Measurements from ENCODE around the gene CDK5RAP1. TPM values are rescaled to one million over a fixed set of nuclear protein-coding genes. Genes with fewer than 3 reads are reported as not detected.

CDK5RAP1 gene
- polyA plus RNA-seq, 2 of the 4 experiments (the other 2 are of a cell fraction), result 39.6 to 39.7 TPM

DNA sequence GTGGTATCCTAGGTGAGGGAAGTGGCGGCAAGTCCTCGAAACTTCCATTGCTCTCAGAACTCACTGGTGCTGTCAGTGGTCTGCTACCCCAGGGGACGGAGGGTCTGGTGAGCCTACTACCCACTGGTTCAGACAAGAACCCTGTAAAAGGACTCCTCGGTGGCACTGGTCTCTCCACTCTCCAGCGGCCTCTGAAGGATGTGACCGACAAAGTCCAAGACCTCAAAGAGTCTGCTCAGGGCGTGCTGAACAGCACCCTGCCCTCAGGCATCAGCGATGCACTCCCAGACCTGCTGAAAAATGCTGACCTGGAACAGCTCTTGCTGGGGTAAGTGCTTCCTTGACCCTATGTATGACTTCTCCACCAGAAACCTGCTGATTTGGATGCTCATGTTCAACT, 51.8 kb downstream of the CDK5RAP1 start:
- 93% methylated on average over 8 of the region's 8 CpGs for WGBS (ENCODE audit: missing lambda C conversion rate)
- Histone ChIP-seq H3K4me3 (no peak overlapping the region), H3K4me1 (no peaks in the 10 kb centered on the region), H3K27ac (no peak overlapping the region), H3K9me3 (no peaks in the 10 kb centered on the region), H3K4me2 (no peak overlapping the region)
- ATAC-seq (no peak), DNase-seq (ENCODE audit: low read depth in 1 of 2, low spot score in 1 of 2) (no peak), FAIRE-seq (no peak)
- no peak for TF ChIP-seq CBX8 (IDR thresholded peaks at IDR 0.05)
- no peak for TF ChIP-seq HEYL (CRISPR knock-in tag; IDR thresholded peaks at IDR 0.05)
- TF ChIP-seq EHMT2 (IDR thresholded peaks at IDR 0.05; ENCODE audit: low read depth), result no peak
- no peak for TF ChIP-seq NFE2L2 (conservative IDR thresholded peaks at IDR 0.05; ENCODE audit: low read length)
- no peak for TF ChIP-seq CBX2 (IDR thresholded peaks at IDR 0.05; ENCODE audit: borderline replicate concordance, low read depth)
- TF ChIP-seq TFCP2L1 (CRISPR knock-in tag; IDR thresholded peaks at IDR 0.05), result no peak
- TF ChIP-seq, protein P1, sequence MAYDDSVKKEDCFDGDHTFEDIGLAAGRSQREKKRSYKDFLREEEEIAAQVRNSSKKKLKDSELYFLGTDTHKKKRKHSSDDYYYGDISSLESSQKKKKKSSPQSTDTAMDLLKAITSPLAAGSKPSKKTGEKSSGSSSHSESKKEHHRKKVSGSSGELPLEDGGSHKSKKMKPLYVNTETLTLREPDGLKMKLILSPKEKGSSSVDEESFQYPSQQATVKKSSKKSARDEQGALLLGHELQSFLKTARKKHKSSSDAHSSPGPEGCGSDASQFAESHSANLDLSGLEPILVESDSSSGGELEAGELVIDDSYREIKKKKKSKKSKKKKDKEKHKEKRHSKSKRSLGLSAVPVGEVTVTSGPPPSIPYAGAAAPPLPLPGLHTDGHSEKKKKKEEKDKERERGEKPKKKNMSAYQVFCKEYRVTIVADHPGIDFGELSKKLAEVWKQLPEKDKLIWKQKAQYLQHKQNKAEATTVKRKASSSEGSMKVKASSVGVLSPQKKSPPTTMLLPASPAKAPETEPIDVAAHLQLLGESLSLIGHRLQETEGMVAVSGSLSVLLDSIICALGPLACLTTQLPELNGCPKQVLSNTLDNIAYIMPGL (CRISPR knock-in tag; IDR thresholded peaks at IDR 0.05; ENCODE audit: borderline replicate concordance), result no peak
- no peak for TF ChIP-seq CEBPB (IDR thresholded peaks at IDR 0.05)
- no peak for TF ChIP-seq SMC3 (IDR thresholded peaks at IDR 0.05)
- TF ChIP-seq, protein P2, sequence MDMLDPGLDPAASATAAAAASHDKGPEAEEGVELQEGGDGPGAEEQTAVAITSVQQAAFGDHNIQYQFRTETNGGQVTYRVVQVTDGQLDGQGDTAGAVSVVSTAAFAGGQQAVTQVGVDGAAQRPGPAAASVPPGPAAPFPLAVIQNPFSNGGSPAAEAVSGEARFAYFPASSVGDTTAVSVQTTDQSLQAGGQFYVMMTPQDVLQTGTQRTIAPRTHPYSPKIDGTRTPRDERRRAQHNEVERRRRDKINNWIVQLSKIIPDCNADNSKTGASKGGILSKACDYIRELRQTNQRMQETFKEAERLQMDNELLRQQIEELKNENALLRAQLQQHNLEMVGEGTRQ (IDR thresholded peaks at IDR 0.05), result no peak
- no peak for TF ChIP-seq SREBF2 (IDR thresholded peaks at IDR 0.05)
- TF ChIP-seq RFX5 (IDR thresholded peaks at IDR 0.05), result no peak
- TF ChIP-seq, protein P3, sequence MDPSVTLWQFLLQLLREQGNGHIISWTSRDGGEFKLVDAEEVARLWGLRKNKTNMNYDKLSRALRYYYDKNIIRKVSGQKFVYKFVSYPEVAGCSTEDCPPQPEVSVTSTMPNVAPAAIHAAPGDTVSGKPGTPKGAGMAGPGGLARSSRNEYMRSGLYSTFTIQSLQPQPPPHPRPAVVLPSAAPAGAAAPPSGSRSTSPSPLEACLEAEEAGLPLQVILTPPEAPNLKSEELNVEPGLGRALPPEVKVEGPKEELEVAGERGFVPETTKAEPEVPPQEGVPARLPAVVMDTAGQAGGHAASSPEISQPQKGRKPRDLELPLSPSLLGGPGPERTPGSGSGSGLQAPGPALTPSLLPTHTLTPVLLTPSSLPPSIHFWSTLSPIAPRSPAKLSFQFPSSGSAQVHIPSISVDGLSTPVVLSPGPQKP (IDR thresholded peaks at IDR 0.05; ENCODE audit: low read depth, low read length), result no peak
- no peak for TF ChIP-seq MAFK (IDR thresholded peaks at IDR 0.05; ENCODE audit: partially characterized antibody)
- no peak for TF ChIP-seq FOXS1 (CRISPR knock-in tag; IDR thresholded peaks at IDR 0.05)
- no peak for TF ChIP-seq MAZ (IDR thresholded peaks at IDR 0.05; ENCODE audit: borderline replicate concordance, low read depth, low read length)
- TF ChIP-seq EHF (CRISPR knock-in tag; IDR thresholded peaks at IDR 0.05), result no peak
- TF ChIP-seq ZNF302 (CRISPR knock-in tag; IDR thresholded peaks at IDR 0.05), result no peak
- TF ChIP-seq KDM1A (IDR thresholded peaks at IDR 0.05; ENCODE audit: low read depth), result no peak
- ChIA-PET POLR2A (no interaction called here), CTCF (interaction anchor here (0.9 kb wide), 1 partner anchor 16 kb away, joined by 4 read pairs; no protein-coding TSS in a partner anchor)

DNA sequence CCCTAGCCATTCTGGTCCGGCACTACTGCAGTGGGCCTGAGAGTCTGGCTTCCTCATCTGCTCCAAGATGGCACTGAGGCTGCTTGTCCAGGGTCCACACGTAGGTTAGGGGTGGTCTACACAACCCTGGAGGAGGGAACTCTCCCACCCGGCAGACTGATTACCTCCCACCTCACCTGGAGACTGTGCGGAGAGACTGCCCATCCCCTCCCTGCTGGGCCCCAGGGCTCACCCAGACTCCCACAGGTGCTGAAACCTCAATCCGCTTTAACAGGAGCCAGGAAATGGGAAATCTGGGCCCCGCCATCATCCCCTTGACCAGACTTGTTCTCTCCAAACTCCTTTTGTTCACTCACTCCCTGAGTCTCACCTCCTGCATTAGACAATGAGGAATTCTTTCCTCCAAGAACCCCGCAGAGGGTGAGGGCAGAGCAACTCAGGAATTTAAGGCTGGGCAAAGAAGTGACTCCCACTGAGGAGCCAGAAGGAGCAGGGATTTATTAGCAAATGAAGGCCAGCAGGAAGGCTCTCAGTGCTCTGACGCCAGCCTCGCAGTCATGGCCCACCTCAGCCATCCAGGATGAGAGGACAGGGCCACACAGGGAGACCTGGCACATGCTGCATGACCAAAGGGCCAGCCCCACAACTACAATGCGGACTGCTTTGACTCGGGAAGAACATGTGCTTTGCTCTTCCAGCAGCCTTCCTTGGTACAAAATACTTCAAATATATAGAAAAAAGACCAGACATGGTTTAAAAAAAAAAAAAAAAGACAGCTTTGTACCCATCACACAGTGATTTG, 53.0 kb downstream of the CDK5RAP1 start:
- no peaks in the 10 kb centered on the region for H3K9me3 ChIP-seq
- DNase-seq (ENCODE audit: low read depth in 1 of 2, low spot score in 1 of 2) (no peak), ATAC-seq (no peak), FAIRE-seq (no peak)
- no peak overlapping the region for H3K27ac ChIP-seq
- ChIA-PET POLR2A (no interaction called here), CTCF (interaction anchor here (0.9 kb wide), 1 partner anchor 17 kb away, joined by 4 read pairs; no protein-coding TSS in a partner anchor)
- no peaks in the 10 kb centered on the region for H3K4me1 ChIP-seq
- 93% methylated on average over 9 of the region's 11 CpGs for WGBS (ENCODE audit: missing lambda C conversion rate)
- H3K4me2 ChIP-seq, result no peak overlapping the region
- no peak for TF ChIP-seq SMC3 (IDR thresholded peaks at IDR 0.05)
- no peak for TF ChIP-seq KDM5A (IDR thresholded peaks at IDR 0.05)
- TF ChIP-seq RFX5 (IDR thresholded peaks at IDR 0.05), result no peak
- TF ChIP-seq BHLHE40 (IDR thresholded peaks at IDR 0.05; ENCODE audit: low read depth, low read length), result no peak
- TF ChIP-seq, protein P4, sequence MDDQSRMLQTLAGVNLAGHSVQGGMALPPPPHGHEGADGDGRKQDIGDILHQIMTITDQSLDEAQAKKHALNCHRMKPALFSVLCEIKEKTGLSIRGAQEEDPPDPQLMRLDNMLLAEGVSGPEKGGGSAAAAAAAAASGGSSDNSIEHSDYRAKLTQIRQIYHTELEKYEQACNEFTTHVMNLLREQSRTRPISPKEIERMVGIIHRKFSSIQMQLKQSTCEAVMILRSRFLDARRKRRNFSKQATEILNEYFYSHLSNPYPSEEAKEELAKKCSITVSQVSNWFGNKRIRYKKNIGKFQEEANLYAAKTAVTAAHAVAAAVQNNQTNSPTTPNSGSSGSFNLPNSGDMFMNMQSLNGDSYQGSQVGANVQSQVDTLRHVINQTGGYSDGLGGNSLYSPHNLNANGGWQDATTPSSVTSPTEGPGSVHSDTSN (IDR thresholded peaks at IDR 0.05), result no peak
- no peak for TF ChIP-seq EHMT2 (IDR thresholded peaks at IDR 0.05; ENCODE audit: low read depth)
- no peak for TF ChIP-seq ZNF302 (CRISPR knock-in tag; IDR thresholded peaks at IDR 0.05)
- TF ChIP-seq, protein P5, sequence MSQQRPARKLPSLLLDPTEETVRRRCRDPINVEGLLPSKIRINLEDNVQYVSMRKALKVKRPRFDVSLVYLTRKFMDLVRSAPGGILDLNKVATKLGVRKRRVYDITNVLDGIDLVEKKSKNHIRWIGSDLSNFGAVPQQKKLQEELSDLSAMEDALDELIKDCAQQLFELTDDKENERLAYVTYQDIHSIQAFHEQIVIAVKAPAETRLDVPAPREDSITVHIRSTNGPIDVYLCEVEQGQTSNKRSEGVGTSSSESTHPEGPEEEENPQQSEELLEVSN (IDR thresholded peaks at IDR 0.05; ENCODE audit: borderline replicate concordance, low read depth), result no peak
- no peak for TF ChIP-seq KDM1A (IDR thresholded peaks at IDR 0.05; ENCODE audit: low read depth)
- TF ChIP-seq, protein P6, sequence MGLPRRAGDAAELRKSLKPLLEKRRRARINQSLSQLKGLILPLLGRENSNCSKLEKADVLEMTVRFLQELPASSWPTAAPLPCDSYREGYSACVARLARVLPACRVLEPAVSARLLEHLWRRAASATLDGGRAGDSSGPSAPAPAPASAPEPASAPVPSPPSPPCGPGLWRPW (IDR thresholded peaks at IDR 0.05), result no peak
- TF ChIP-seq POLR2AphosphoS2 (conservative IDR thresholded peaks at IDR 0.05; ENCODE audit: low read length), result no peak
- TF ChIP-seq CBX8 (IDR thresholded peaks at IDR 0.05), result no peak
- no peak for TF ChIP-seq MAFK (IDR thresholded peaks at IDR 0.05; ENCODE audit: partially characterized antibody)
- no peak for TF ChIP-seq ZC3H11A (IDR thresholded peaks at IDR 0.05)
- no peak for TF ChIP-seq TP53 (CRISPR knock-in tag; IDR thresholded peaks at IDR 0.05)
- no peak for TF ChIP-seq JUNB (IDR thresholded peaks at IDR 0.05)
- TF ChIP-seq NFE2L2 (conservative IDR thresholded peaks at IDR 0.05; ENCODE audit: low read length), result no peak
- TF ChIP-seq NPAS2 (CRISPR knock-in tag; IDR thresholded peaks at IDR 0.05; ENCODE audit: borderline replicate concordance), result no peak
- no peak overlapping the region for H3K4me3 ChIP-seq
